Omental fat pad (tissue), 4 donors: ENCODE measurements around the gene HMG20A. TPM values are rescaled to one million over a fixed set of nuclear protein-coding genes. Genes with fewer than 3 reads are reported as not detected.

Experiments
- ATAC-seq: fragments of 150-250 bp; one replicate; pipeline ENCODE4 v1.9.1; 2016; ENCODE audit warnings: mild to moderate bottlenecking, moderate library complexity; ENCODE audit not compliant: low FRiP score
- DNase-seq: peaks from one replicate; pipeline ENCODE4 v3.0.0-alpha.2; 2019; ENCODE audit warnings: low spot score
- CTCF ChIP-seq, 3 donors: fragments of 450-650 bp; IDR thresholded peaks; one replicate each; pipeline ENCODE4 v1.5.1; 2016 to 2017; ENCODE audit warnings: antibody characterized with exemption in 3 of 3, mild to moderate bottlenecking in 3 of 3, moderate library complexity in 2 of 3
- total RNA-seq, 4 donors: library from RNA; depleted of rRNA; stranded (reverse); fragments of >200 nt; gene quantifications; one replicate each; pipeline ENCODE4 v1.1.0, GENCODE V29; 2016

Gene HMG20A
- total RNA-seq, 4 donors from 2014 or later, result 20.2 to 58.3 (median 31.2) TPM

GRCh38 chr15:77527831-77528231 lies 107.1 kb downstream of the HMG20A start:
- ATAC-seq (no peak), DNase-seq (no peak)

GRCh38 chr15:77528290-77528967 lies 107.7 kb downstream of the HMG20A start:
- DNase-seq (no peak), ATAC-seq (no peak)
- TF ChIP-seq CTCF (IDR thresholded peaks at IDR 0.05), result no peak

More at GRCh38 chr15:77527831-77528231, 107.1 kb downstream of the HMG20A start:
- TF ChIP-seq CTCF (IDR thresholded peaks at IDR 0.05), result no peak

- TF ChIP-seq CTCF (IDR thresholded peaks at IDR 0.05), result no peak
- DNase-seq (no peak), ATAC-seq (no peak)
These were observed 108.3 kb downstream of the HMG20A start for GRCh38 chr15:77528968-77529319.

- DNase-seq, result no peak
- ATAC-seq, result no peak
- no peak for TF ChIP-seq CTCF (IDR thresholded peaks at IDR 0.05)
These were observed 108.9 kb downstream of the HMG20A start for GRCh38 chr15:77529394-77530159.

GRCh38 chr15:77530576-77530975 lies 109.9 kb downstream of the HMG20A start:
- no peak for DNase-seq
- no peak for TF ChIP-seq CTCF (IDR thresholded peaks at IDR 0.05)
- ATAC-seq, result no peak

GRCh38 chr15:77531191-77532000 lies 110.7 kb downstream of the HMG20A start:
- TF ChIP-seq CTCF (IDR thresholded peaks at IDR 0.05), result no peak
- DNase-seq, result no peak
- ATAC-seq, result no peak
